Activated T-helper 9 cell treated with anti-CD3 and anti-CD28 coated beads, Interleukin-2, amount 50 U/mL, for 16 hours (primary cell): ENCODE measurements around the gene ROR2.

Source experiments
- DNase-seq: peaks from one replicate; pipeline ENCODE4 v3.0.0-alpha.2; 2020; ENCODE audit warnings: low read depth

Gene ROR2

DNA sequence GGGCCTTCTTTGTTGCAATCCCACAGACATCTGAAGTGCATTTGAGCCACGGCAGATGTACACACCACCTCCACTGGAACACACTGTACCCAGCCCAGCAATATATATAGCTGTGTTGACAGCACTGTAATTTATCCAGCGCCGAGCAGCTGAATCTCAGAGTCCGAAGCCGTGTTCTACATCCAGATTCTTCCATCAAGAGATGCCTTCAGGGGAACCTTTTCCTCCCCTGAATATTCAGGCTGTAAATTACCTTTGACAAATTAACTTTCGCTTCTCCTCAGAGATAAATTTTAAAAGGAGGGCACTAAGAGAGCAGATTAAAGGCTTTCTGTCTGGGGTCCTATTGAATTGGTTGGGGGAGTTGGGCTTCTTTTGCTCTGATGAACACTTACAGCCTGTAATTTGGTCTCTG is 76.4 kb downstream of the ROR2 start:
- DNase-seq: no peak

DNA sequence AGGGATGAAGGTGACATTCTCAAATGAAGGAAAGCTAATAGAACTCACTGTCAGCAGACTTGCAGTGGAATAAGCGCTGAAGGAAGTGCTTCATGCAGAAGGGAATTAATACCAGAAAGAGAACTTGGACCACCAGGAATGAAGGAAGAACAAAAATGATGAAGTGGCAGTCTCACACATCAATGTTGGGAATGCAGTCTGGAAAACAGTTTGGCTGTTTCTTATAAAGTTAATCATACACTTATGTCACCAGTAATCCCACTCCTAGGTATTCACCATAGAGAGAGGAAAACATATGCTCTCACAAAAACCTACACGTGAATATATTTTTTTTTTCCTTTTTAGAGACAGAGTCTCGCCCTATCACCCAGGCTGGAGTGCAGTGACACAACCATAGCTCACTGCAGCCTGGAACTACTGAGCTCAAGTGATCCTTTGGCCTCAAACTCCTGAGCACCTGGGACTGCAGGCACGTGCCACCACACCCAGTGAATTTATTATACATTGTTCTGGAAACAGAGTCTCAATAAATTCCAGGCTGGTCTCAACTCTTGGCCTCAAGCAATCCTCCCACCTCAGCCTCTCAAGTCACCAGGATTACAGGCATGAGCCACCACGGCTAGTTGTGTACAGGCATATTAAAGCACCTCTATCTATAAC is 81.2 kb downstream of the ROR2 start:
- no peak for DNase-seq

GRCh38 chr9:91867740-91868139 is 82.3 kb downstream of the ROR2 start:
- DNase-seq: no peak

DNA sequence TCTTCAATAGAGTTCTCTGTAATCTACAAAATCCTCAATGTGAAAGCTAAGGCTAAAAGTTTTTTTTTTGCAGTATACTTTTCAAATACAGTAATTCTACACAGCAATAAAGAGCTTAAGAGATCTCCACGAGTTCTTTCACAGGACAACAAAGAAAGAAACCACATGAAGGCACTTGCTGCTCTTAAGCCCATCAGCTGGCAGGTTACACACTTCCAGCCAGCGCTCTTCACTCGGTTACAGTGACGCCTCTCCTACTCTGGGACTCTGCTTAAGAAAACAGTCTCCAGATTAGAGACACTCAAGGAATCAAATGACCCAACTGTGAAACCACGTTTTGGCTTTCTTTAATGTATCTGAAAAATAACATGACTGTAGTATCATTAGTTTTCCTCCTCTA is 85.0 kb downstream of the ROR2 start:
- no peak for DNase-seq

DNA sequence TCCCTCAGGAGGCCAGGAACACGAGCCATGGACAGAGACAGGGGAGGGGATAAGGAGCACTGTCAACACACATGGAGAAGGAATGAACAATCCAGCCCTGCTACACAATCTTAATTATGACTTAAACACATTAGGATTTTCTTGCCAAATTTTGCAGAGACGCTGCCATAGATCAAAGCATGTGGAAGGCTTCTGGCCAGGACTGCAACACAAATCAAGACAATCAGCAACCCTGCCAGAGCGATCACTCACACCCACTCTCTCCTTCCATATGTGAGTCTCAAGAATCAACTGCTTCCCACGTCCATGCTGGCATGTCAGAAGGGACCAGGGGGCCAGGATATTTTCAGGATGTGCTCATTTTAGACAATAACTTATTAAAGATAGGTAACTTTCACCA is 85.6 kb downstream of the ROR2 start:
- DNase-seq: no peak

DNA sequence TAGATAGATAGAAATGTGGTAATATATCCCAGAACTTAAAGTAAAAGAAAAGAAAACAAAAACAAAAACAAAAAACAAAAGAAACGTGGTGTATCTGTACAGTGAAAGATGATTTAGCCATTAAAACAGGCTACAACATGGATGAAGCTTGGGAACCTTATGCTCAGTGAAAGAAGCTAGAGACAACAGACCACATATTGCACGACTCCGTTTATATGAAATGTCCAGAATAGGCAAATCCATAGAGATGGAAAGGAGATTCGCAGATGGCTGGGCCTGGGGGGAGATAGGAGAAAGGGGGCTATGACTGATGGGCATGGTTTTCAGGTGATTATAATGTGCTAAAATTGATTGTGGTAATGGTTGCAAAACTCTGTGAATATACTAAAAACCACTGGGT is 86.6 kb downstream of the ROR2 start:
- DNase-seq: no peak

DNA sequence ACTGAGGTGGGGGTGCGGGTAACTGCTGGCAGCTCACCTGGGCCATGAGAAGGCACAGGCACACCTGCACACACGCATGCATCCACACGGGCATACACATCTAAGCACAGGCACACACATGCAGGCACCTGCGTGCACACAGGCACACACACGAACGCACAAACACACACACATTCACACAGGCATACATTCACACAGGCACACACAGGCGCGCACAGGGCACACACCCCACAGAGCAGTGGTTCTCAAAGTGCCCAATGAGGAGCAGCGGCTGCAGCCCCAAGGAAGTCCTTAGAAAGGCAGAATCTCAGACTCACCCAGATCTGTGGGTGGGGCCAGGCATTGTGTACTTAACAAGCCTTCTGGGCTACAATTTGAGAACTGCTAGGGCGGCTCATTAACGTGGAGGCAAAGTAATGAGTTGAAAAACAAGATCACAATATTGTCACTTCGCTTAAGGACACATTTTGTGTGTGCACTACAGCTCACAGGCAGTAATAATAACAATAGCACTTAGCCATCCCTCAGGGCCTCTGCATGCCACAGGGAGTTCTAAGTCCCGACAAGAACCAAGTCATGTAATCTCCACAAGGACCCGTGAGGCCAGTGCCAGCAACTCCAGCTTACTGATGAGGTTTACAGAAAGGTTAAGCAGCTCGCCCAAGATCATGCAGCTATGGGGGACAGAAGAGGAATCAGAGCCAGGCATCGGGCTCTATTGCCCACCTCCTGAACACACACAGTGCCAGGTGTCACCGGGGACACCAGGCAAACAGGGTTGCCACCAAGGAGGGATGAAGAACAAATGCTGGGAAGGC is 91.6 kb downstream of the ROR2 start:
- no peak for DNase-seq

DNA sequence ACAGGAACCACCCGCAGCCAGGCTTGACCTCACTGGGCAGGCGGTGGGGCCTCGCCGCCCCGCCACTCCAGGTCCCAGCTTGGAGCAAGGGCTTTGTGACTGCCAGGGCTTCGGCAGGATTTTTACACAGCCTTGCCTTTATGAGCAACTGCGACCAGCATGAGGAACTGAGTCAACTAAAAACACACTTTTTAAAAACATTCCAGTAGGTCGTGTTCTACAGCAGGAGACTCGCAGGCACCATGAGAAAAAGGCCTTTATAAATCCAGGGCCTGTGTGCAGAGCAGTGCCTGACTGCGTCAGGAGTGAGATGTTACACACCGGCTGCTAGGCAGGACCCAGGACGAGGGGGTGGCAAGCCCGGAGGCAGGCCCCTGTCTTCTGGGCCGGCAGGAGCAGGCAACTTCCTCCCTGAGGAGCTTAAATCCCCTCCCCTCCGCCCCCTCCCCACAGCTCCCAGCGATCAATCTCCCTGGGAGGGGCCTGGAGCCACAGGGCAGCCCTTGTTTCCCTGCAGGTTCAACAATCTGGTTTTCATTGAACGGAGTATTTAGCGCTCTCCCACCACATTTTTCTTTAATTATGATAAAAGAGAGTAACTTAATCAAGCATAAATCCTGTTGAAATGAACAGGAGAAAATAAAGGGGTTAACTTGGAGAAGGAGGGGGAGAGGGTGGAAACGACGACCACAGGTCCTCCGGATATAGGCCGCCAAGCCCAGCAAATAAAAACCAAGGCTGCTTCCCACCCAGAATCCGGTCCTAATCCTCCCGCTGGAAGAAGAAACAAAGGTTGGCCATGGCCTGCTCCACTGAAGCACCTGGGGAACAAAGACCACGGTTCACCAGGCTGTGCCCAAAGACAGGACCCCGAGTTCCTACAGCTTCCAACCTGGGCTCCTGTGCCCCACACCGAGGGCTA is 92.5 kb downstream of the ROR2 start:
- no peak for DNase-seq

DNA sequence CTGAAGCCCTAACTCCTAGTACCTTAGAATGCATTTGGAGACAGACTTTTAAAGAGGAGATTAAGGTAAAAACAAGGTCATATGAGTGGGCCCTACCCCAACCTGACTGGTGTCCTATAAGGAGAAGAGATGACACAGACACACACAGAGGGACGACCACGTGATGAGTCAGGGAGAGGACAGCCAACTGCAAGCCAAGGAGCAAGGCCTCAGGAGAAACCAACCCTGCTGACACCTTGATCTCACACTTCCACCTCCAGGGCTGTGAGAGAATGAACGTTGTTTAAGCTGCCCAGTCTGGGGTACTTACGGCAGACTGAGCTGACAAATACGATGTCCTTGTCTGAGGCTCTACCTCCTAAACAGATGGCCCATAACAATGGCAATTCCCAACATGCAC is 93.6 kb downstream of the ROR2 start:
- DNase-seq: no peak

GRCh38 chr9:91855196-91855595 is 94.8 kb downstream of the ROR2 start:
- DNase-seq: no peak

- no peak for DNase-seq
Measured at GRCh38 chr9:91852801-91853347, 97.2 kb downstream of the ROR2 start.

- DNase-seq: no peak
Measured at GRCh38 chr9:91849694-91850093, 100.3 kb downstream of the ROR2 start.

DNA sequence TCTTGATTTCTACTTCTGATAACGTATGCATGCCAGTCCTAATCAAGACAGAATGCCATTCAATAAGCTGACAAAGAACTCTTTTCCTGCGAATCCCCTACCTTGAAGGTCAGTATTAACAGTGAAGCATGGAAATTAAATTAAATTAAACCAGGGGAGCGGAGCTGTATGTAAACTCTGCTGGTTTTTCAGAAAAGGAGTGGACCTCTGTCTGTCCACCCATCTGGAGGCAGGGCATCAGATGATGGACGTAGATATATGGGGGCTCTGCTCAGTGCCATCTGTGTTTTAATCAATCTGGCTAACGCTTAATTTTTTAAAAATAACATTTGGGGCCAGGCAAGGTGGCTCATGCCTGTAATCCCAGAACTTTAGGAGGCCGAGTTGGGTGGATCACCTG is 101.9 kb downstream of the ROR2 start:
- no peak for DNase-seq

DNA sequence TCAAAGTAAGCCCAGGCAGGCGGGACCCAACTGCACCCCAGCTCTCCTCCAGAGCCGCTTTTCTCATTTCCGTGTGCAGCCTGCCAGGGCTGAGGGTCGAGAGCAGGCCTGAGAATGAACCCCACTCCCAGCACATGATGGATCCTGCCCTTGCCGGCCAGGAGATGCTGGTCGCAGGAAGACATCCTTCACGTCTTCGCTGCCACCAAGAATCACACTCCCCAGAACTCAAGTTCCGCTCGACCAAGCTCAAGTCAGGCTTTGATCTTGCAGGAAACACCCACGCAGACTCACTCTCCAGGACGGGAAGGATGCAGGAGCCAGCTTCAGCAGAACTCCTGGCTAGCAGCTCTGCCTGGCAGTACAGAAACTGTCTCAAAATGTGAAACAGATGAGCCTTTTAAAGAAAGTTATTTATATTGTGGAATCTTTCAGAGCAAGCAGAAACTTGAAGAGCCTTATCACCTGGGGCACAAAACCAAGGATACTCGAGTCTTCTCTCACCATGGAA is 102.4 kb downstream of the ROR2 start:
- no peak for DNase-seq

DNA sequence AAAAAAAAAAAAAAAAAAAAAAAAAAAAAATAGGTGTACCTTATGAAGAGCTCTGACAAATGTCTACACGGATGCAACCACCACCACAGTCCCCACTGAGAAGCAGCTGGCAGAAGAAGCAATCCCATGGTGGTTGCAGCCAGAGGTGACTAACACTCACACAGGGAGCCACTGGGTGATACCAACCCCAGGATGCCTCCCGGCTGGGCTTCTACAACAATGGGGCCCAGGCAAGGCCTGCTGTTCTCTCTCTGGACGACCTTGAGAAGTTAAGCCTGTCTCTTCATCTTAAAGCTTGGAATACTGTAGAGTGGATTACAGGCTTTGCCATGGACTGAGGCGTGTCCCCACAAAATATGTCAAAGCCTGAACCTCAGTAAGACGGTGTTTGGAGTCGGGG is 104.1 kb downstream of the ROR2 start:
- DNase-seq: no peak

DNA sequence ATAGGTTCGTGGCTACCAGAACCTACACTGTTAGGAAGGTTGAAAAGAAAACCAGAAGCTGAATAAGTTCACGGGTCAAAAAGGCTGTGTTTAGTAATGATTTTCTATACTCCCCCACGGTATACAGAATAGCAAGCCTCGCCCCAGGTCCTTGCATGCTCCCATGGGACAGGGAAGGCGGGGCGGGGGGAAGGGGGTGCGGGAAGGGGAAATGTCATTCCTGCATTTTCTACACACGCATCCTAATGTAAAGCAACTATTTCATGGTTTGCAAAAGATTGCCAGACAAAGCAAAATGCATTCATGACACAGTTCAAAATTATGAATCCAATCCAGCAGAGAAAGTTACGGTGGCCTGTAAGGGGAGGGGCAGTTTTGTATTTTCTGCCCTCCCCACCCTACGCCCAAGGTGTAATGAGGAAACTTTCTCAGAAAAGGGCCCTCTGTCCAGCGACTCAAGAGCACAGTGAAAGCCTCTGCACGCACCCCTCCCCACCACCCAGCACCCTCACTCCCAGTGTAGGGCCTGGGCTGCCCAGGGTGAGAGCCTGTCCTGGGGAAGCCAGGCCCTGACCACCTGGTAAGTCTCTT is 105.2 kb downstream of the ROR2 start:
- no peak for DNase-seq

DNA sequence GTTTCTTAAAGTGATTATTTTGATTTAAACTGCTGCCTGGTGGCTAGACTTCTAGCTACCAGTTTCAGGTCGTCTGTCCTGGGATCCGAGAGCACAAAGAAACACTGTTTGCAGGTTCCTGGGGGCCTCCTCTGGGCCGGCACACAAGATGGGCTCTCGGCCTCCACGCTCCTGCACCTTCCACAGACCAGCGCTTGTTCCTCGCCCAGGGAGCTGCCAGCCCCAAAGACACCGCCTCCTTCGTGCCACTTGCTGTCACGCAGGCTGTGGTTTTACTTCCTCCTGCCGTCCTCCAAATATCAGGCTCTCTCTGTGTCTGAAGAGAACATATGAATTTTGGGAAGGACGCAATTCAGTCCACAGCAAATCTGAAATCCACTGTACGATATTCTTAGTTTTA is 105.8 kb downstream of the ROR2 start:
- no peak for DNase-seq

- DNase-seq: no peak
Measured at GRCh38 chr9:91843623-91844148, 106.3 kb downstream of the ROR2 start.

DNA sequence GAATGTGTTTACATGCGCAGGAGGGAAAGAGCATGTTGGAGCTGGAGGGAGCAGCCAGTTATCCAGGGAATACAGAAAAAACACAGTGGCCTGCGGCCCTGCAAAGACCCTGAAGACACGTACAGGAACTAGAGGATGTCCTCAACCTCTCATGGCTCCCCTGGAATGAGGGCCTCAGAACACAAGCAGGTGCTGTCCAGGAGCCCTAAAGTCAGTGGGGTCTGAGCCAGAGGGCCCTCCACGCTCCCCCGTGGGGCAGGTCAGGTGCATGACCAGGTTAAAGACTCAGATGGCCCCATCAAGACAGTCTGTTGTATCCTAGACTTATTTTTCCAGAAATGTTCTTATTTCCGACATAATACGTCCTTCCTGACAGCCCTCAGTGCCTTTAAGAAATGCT is 106.9 kb downstream of the ROR2 start:
- no peak for DNase-seq

GRCh38 chr9:91842358-91843049 is 107.5 kb downstream of the ROR2 start:
- DNase-seq: no peak

GRCh38 chr9:91841591-91841990 is 108.4 kb downstream of the ROR2 start:
- DNase-seq: no peak
